NK-92 (cell line): ENCODE measurements around the gene NSUN6.
"Not testable (repeated sequence)": the region's sequence is repeated elsewhere in the genome, so short reads cannot be mapped to it uniquely, and the experiment has no call there.

Source experiments
- DNase-seq: peaks from one replicate; lab custom pipeline; 2025; ENCODE audit not compliant: unreplicated experiment; lab: John Stamatoyannopoulos, UW

NSUN6 gene

DNA sequence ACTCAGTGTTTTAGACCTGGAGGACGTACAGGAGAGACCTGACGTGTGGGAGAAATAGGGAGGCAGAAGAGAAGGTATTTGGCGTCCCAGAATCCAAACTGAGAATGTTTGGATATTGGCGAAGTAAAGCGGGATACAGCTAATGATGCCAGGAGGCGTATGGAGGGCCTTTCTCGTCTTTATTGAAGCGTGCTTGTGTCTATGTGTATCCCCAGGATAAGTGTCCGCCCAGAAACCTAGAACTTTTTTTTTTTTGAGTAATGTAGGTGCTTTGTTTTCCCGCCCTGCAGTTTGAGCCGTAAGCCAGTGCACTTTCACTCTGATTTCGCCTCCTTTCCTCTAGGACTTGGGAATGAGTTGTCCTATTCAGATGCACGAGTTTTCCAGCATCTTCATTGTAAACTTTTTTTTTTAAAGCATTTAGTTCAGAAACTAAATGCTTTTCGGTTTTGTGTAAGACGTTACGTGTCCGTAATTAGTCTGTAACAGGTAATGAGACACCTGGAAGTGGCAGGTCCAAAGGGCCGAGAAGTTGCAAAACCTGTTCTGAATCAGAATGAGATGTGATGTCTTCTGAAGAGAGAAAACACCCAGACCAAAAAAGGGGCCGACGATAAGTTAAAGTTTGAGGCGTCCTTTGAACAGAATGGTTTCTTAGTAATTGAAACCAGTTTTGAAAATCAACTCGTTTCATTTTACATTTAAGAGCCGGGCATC lies 8.6 kb upstream of the NSUN6 start:
- DNase-seq, result no peak

DNA sequence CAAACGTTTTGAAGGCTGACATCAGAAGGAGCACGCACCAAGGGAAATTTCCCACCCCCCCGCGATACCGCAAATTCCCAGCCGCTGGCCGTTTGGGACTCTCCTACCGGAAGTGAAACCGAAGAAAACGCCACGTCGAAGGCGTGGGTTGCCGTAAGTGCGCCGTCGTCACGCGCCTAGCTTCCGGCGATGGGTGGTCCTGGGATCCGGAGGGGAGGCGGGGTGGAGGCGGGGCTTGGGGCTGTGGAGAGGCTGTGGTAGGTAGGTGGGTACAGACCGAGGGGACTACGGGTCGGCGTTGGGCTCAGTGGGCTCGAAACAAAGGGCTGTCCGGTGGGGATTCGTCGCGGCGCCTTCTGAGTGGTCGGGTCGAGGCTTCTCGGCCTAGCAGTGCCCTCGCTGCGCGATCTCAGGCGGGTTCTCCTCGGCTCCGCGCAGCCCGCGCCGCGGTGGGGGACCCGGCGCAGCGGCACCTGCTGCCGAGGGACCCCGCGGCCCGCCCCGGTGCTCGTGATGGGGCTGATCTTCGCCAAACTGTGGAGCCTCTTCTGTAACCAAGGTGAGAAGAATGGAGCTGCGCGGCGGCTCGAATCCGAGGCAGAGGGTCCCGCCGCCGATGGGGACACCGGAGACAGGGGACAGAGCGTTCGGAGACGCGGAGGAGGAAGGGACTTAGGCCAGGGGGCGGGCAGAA lies 7.9 kb upstream of the NSUN6 start, which contains the start of gene ARL5B:
Gene ARL5B, plus strand, starts transcription at position 307 of the 694 bp plus-strand sequence. Its CDS starts 207 bp downstream, at position 514.
- DNase-seq, result peak; percentile 83

DNA sequence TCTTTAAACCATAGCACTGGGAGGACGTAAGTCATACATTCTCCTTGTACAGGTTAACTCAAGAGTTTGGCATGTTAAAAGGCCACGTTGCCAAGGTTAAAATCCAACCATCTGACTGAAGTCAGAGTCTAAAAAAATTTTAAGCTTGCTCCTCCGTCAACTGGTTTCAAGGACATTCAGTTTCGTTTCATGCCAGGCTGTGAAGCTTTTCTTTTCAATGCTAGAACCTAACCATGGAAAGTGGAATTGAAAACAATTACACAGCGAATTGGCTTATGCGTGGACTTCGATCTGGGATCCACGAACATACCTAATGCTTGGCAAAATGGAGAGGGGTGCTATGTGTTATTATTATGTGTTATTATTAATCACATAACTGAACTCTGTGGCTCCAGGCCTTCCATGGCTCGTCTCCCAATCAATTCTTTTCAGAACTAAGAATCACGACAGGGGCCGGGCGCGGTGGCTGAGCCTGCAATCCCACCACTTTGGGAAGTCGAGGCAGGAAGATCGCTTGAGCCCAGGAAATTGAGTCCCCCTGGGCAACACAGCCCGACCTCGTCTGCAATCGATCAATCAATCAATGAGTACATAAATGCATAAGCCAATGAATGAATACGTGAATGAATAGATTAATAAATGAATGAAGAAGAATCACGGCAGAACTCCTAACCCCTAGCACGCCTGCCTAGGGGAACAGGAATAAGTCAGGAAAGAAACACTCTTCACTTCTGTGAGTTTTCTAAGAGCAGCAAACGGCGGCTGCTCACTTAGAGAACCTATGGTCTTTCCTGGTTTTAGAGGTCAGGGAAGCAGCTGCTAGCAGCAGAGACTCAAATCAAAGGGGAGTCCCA lies 7.1 kb upstream of the NSUN6 start:
- no peak for DNase-seq

DNA sequence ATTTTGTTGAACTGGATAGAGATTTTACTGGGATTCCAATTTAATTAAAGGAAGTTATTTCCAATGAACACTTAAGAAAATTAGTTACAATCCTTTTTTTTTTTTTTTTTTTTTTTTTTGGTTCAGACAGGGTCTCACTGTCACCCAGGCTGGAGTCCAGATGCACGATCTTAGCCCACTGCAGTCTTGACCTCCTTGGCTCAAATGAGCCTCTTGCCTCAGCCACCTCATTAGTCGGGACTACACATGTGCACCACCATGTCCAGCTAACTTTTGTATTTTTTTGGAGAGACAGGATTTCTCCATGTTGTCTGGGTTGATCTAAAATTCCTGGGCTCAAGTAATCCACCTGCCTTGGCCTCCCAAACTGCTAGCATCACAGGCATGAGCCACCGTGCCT lies 5.3 kb upstream of the NSUN6 start:
- no peak for DNase-seq

DNA sequence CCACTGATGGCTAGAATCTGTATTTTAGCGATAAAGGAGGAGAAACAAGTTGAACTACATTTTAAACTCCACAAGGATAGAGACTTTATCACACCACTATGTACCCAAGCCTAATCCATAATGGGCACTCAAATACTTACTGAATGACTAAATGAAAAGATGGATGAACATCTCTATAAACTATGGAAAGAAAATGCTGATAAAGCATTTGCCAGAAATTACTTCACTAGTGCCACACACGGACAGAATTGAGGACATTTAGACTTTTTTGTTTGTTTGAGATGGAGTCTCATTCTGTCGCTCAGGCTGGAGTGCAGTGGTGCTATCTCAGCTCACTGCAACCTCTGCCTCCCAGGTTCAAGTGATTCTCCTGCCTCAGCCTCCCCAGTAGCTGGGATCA lies 1.7 kb upstream of the NSUN6 start:
- DNase-seq, result no peak

DNA sequence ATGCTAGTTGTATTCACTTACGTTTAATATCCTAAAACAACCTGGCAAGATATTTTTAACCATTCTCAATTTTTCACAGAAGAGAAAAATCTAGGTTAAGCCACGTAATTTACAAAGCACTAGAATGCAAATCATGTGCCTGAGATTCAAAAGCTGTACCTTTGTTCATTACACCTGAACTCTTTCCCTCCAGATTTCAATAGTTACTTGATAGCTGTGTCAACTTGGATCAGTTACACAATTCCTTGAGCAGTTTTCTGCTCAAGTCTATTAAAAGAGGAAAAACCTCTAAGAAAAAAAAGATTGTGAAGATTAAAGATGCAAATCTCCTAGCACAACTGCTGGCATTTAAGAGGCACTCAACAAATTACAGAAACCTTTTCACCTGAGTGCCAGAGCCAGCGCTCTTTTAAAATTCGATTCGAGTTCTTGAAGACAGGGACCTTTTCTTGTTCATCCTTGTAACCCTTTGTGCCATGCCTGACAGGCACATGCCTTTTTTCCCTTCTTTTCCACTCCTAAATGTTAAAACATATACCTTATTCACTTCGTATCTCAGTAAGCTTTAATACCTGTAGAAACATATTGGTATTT lies 886 bp downstream of the NSUN6 start:
- DNase-seq, result no peak

DNA sequence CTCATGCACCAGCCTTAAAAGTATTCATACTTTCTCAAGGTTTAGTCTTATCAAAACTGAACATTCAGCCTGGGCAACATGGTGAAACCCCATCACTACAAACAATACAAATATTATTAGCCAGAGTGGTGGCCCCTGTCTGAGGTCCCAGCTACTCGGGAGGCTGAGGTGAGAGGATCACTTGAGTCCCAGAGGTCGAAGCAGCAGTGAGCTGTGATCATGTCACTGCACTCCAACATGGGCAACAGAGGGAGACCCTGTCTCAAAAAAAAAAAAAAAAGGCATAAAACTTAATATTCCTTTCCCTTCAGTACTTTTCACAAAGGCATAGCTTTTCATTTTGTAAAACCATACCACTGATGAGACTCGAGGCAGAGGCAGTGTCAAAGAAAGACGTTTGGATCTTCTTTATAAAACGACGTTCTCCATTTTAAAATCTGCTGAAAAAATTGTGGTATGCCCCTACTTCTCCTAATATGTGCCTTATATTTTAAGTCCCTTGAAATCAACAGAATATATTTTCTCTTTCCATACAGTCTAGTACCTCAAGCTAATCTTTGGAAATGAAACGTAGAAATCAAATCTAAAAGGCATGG lies 1.9 kb downstream of the NSUN6 start:
- no peak for DNase-seq

DNA sequence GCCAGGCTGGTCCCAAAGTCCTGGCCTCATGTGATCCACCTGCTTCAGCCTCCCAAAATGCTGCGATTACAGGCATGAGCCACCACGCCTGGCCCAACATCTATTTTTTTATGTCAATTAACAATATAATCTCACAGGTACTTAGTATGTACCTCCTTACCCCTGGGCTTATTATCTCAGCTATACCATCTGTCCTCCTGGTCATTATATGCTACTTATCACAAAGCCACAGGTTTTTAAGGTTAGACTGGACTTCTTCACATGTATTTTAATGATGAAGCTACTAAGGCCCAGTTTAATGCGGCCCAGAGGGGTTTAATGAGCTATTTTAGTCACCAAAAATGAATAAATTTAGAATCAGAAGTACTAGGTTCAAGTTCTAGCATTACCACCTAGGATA lies 3.4 kb downstream of the NSUN6 start:
- DNase-seq, result no peak

DNA sequence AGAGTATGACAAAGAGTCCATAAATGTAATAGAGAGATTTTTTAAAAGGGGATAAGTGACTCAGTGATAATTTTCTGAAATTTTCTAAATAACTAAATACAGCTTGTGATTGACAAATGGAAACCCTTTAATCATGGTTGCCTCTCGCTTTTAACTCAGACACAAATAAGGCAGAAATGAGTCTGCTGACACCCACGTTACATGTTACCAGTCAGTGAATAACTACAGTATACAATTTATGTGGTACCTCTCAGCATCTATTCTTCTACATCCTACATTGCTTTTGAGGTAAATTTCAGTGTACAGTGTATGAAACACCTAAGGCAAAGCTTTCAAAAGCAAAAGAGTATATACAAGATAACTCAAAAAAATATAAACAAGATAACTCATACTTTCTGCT lies 4.2 kb downstream of the NSUN6 start:
- no peak for DNase-seq

DNA sequence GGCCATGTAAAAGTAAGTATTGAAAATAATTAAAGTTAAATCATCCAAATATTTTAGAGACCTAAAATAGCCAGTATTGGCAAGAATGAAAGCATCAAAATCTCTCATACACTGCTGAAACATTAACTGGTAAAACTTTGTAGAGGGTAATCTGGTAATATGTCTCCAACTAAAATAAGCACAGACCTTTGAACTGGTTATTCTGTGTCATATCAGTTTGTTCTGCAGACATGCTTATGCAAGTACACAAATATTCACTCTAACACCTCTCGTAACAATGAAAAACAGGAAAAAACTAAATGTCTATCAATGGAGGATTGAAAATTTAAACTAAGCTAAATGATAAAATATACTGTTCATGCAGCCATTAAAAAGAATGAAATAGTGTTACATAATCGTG lies 11.7 kb downstream of the NSUN6 start:
- DNase-seq, result not testable (repeated sequence)

DNA sequence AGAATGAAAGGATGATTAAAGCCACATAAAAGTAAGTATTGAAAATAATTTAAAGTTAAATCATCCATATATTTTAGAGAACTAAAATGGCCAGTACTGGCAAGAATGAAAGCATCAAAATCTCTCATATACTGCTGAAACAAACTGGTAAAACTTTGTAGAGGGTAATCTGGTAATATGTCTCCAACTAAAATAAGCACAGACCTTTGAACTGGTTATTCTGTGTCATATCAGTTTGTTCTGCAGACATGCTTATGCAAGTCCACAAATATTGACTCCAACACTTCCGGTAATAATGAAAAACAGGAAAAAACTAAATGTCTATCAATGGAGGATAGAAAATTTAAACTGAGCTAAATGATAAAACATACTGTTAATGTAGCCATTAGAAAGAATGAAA lies 14.0 kb downstream of the NSUN6 start:
- not testable (repeated sequence) for DNase-seq

DNA sequence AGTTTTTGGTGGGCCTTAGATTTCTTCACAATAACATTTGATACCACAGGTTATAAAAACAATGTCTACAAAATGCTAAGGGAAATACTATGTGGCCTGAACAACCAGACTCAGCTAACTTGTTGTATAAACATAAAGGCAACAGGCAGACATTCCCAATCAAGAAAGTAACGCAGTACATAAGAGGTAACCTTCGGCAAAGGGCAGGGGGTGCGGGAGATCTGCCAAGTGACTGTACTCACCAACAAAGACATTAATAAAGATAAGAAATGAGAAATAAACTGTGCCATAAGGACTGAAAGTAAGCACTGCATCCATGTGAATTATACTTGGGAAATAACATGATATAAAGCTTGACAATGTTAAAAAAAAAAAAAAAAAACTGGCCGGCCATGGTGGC lies 15.4 kb downstream of the NSUN6 start:
- DNase-seq, result no peak

DNA sequence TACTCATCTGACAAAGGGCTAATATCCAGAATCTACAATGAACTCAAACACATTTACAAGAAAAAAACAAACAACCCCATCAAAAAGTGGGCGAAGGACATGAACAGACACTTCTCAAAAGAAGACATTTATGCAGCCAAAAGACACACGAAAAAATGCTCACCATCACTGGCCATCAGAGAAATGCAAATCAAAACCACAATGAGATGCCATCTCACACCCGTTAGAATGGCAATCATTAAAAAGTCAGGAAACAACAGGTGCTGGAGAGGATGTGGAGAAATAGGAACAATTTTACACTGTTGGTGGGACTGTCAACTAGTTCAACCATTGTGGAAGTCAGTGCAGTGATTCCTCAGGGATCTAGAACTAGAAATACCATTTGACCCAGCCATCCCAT lies 18.9 kb downstream of the NSUN6 start:
- not testable (repeated sequence) for DNase-seq

DNA sequence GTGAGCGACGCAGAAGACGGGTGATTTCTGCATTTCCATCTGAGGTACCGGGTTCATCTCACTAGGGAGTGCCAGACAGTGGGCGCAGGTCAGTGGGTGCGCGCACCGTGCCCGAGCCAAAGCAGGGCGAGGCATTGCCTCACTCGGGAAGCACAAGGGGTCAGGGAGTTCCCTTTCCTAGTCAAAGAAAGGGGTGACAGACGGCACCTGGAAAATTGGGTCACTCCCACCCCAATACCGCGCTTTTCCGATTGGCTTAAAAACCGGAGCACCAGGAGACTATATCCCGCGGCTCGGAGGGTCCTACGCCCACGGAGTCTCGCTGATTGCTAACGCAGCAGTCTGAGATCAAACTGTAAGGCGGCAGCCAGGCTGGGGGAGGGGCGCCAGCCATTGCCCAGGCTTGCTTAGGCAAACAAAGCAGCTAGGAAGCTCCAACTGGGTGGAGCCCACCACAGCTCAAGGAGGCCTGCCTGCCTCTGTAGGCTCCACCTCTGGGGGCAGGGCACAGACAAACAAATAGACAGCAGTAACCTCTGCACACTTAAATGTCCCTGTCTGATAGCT lies 23.9 kb downstream of the NSUN6 start:
- DNase-seq, result not testable (repeated sequence)

DNA sequence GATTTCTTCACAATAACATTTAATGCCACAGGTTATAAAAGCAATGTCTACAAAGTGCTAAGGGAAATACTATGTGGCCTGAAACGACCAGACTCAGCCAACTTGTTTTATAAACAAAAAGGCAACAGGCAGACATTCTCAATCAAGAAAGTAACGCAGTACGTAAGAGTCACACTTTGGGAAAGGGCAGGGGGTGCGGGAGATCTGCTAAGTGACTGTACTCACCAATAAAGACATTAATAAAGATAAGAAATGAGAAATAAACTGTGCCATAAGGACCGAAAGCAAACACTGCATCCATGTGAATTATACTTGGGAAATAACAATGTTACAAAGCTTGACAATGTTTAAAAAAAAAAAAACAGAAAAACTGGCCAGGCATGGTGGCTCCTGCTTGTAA lies 25.5 kb downstream of the NSUN6 start:
- DNase-seq, result no peak

DNA sequence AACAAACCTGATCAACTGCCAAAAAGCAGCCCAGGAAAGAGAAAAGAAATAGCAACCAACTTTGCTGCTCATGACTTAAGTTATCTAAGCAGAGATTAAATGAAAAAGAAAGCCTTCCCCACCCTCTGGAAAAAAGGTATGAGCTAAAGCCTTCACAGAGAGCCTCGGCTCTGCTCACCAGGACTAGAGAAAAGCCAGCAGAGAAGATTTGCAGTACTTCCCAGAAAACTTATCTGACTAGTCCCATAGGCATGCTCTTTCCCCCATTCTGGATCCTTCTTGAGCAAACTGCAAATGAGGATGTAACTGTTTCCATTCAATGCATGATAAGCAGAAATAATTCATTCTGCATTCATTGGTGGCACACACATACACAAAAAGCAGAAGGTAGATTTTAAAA lies 27.7 kb downstream of the NSUN6 start:
- DNase-seq, result not testable (repeated sequence)

DNA sequence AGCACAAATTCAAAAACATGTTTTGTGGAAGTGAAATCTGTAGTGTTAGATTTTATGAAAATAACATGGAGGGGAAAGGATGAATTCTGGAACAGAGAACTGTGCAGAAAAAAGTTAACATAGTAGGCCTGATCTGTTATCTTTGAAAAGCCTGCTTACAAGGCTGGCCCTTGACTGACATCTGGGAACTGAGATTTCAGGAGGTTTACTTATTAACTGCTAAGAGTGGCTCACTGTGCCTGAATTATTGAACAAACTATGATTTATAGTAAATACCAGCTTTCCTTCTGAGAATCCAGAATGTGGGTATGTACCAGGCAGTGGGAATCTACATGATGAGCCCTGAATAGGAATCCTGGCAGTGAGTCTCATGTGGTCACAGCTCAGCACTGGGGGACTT lies 30.5 kb downstream of the NSUN6 start:
- DNase-seq, result no peak

DNA sequence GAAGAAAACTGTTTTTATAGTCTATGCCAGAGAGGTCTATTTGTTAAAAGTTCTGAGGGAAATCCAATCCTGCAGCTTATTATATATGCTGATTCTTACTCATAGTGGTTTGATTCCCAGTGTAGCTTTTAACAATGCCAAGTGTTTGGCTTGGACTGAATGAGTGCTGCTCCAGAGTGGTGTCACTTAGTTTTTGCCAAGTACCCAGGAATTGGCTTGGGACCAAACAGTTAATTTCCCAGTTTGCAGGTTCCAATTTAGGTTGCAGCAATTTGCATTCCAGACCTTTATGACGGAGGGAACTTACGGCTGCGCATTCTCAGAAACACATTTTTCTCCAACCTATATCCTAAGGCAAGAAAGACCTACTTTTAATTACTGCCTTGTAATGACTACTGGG lies 32.4 kb downstream of the NSUN6 start:
- DNase-seq, result no peak

DNA sequence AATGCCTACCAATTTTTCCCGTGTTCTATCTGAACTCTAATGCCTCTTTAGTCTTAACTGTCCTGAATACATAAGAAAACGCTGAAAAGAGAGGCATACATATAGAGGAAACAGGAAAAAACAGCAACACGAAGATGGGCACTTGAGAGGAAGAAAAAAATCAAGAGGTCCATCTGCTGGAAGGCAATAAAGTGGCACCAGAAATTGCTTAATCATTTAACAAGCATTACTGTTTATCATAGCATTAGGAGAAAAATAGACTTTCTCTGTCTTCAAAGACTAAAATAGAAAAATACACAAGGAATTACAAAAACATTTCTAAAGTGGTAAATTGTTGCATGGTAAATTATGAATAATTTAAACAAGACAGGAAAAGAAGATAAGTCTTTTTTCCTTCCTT lies 35.0 kb downstream of the NSUN6 start:
- no peak for DNase-seq

DNA sequence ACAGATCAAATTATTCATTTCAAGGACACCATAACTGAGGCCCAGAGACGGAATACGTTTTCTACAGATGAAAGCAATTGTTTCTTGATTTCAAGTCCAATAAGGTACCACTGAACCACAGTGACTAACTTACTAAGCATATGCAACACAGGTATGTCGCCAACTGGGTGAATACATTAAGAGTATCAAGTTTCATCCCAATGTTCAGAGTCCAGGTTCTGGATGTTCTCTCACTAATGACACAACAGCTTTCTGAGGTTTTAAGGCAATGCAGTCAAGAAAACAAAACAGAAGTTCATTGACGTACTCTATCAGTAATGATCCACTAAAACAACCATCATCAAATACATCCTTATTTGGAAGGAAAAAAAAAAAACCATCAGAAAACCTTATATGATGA lies 35.8 kb downstream of the NSUN6 start:
- no peak for DNase-seq

DNA sequence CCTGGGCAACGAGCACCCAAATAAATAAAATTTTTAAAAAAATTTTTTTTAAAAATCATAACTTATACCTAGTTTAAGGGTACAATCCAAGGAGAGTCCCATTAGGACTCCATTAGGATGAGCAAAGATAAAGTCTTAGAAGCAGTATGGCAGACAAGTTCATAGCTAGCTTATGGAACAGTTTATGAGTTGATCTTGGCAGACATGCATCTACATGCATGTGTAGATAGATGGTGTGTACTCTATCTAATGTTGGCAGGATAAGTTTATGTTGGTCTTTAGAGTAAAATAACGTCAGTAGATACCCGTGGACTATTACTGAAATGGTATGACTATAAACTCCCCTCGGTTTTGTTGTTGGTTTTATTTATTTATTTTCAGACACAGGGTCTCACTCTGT lies 40.2 kb downstream of the NSUN6 start:
- no peak for DNase-seq
